ENCODE data around the gene GTF3A.
A peak's percentile ranks its signal among the peaks of the same experiment; 100 is the strongest.

Gene GTF3A

DNA sequence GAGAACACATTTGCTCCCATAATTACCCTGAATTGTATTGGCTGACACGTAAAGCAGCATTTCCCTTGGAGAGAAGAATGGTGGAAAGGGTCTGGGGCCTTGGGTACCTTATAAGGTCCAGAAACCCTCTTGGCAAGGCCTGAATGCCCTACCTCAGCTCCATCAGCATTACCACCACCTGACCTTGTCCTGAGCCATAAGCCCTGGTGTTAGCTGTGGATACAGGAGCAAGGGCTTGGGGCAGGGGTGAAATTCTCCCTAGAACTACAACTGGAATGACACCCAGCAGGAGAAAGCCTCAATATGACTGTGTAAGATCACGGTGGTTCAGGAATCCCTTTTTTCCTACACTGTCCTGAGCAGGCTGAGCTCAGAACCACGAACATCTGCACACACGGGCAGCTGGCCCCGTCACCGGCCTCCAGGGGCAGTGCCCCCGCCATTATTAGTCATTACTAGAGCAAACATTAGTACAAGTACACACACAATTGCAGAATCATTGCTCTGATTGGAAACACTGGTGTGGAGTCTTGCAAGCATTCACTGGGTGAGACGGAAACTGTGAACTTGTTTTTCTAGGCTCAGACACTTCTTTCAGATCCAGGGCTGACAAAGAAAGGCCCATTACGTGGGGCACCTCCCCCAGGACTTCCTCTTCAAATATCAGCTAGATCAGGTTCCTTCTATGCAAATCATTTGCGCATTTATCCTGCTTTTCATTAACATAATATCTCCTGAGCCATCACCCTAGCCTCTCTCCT is 52.7 kb downstream of the GTF3A start:
- H3K4me1 Mint-ChIP-seq (ENCODE audit: low read depth) = peaks cover 9% of the 10 kb centered on the region

GRCh38 chr13:27481766-27482165 is 57.3 kb downstream of the GTF3A start:
- Mint-ChIP-seq H3K9me3 (peaks cover 9% of the 10 kb centered on the region), H3K27me3 (no peaks in the 10 kb centered on the region), H3K27ac (peak overlapping the region; percentile 86), H3K36me3 (ENCODE audit: low read depth) (no peaks in the 10 kb centered on the region), H3K4me1 (ENCODE audit: low read depth) (peaks cover 19% of the 10 kb centered on the region), H3K4me3 (no peak overlapping the region)
- intact Hi-C loops (cut with micrococcal nuclease) = loop anchor here (2.0 kb wide), 1 partner anchor 31 kb away; the partner anchor contains the start of gene MTIF3

More for the DNA sequence above, 52.7 kb downstream of the GTF3A start:
- Mint-ChIP-seq H3K9me3 (peaks cover 5% of the 10 kb centered on the region), H3K4me3 (no peak overlapping the region), H3K27me3 (no peaks in the 10 kb centered on the region), H3K27ac (no peak overlapping the region), H3K36me3 (ENCODE audit: low read depth) (no peaks in the 10 kb centered on the region)
- intact Hi-C loops (cut with micrococcal nuclease) = no loop called here

GRCh38 chr13:27482983-27483382 is 58.6 kb downstream of the GTF3A start:
- Mint-ChIP-seq H3K4me3 (peak overlapping the region; percentile 69), H3K27ac (peak overlapping the region; percentile 86), H3K9me3 (peaks cover 9% of the 10 kb centered on the region), H3K4me1 (ENCODE audit: low read depth) (peaks cover 11% of the 10 kb centered on the region), H3K27me3 (no peaks in the 10 kb centered on the region), H3K36me3 (ENCODE audit: low read depth) (no peaks in the 10 kb centered on the region)
- intact Hi-C loops (cut with micrococcal nuclease) = loop anchor here (2.0 kb wide), 1 partner anchor 32 kb away; the partner anchor contains the start of gene MTIF3

DNA sequence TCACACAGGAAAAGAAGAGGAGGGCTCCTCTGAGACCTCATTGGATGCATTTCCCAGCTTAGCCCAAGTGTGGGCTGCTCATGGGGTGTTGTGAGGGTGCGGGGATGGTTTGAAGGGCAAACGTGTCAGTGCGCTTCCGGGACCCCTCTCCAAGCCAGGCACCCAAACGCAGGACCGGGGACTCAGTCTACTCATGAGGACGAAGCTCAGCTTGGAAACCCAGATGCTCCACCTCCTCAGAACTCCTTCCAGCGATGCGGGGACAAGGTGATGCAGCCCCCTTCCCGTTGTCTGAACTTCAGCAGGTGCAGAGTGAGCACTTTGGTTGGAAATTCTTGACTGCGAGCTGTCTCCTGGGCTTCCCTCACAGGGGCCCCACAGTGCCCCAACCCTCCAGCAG is 59.0 kb downstream of the GTF3A start:
- Mint-ChIP-seq H3K4me3 (no peak overlapping the region), H3K9me3 (peaks cover 9% of the 10 kb centered on the region), H3K36me3 (ENCODE audit: low read depth) (no peaks in the 10 kb centered on the region), H3K4me1 (ENCODE audit: low read depth) (peaks cover 11% of the 10 kb centered on the region), H3K27me3 (no peaks in the 10 kb centered on the region), H3K27ac (peak overlapping the region; percentile 86)
- intact Hi-C loops (cut with micrococcal nuclease) = loop anchor here (2.0 kb wide), 1 partner anchor 33 kb away; the partner anchor contains the start of gene MTIF3
